PC-3 (cell line): ENCODE results near the gene MOB4.
"Not testable (repeated sequence)": the region's sequence is repeated elsewhere in the genome, so short reads cannot be mapped to it uniquely, and the experiment has no call there.

Experiments used
- EZH2 ChIP-seq: fragments of 300-600 bp; sonication (generic); IDR thresholded peaks from one replicate; pipeline ENCODE4 v1.6.1; 2017; ENCODE audit warnings: antibody characterized with exemption, mild to moderate bottlenecking, low read length; ENCODE audit not compliant: unreplicated experiment
- EZH2phosphoT487 ChIP-seq: fragments of 300-600 bp; sonication (generic); IDR thresholded peaks from 2 replicates; pipeline ENCODE4 v1.6.1; 2018; ENCODE audit warnings: mild to moderate bottlenecking, antibody characterized with exemption, low read length, borderline replicate concordance
- TF ChIP-seq, protein P1 (sequence below): fragments of 300-600 bp; sonication (generic); conservative IDR thresholded peaks from 2 replicates; pipeline ENCODE4 v1.5.1; 2017; ENCODE audit warnings: antibody characterized with exemption, low read depth, mild to moderate bottlenecking, low read length

DNA sequence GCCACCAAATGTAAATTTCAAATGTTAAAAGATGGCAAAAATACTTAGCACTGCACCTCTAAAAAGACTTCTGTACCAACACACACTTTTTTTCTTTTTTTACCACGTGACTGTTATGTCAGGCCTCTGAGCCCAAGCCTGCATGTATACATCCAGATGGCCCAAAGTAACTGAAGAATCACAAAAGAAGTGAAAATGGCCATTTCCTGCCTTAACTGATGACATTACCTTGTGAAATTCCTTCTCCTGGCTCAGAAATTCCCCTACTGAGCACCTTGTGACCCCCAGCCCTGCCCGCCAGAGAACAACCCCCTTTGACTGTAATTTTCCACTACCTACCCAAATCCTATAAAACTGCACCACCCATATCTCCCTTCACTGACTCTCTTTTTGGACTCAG is 62.4 kb downstream of the MOB4 start:
- not testable (repeated sequence) for TF ChIP-seq EZH2phosphoT487, EZH2
- TF ChIP-seq, protein P1, sequence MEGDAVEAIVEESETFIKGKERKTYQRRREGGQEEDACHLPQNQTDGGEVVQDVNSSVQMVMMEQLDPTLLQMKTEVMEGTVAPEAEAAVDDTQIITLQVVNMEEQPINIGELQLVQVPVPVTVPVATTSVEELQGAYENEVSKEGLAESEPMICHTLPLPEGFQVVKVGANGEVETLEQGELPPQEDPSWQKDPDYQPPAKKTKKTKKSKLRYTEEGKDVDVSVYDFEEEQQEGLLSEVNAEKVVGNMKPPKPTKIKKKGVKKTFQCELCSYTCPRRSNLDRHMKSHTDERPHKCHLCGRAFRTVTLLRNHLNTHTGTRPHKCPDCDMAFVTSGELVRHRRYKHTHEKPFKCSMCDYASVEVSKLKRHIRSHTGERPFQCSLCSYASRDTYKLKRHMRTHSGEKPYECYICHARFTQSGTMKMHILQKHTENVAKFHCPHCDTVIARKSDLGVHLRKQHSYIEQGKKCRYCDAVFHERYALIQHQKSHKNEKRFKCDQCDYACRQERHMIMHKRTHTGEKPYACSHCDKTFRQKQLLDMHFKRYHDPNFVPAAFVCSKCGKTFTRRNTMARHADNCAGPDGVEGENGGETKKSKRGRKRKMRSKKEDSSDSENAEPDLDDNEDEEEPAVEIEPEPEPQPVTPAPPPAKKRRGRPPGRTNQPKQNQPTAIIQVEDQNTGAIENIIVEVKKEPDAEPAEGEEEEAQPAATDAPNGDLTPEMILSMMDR, result not testable (repeated sequence)
